ENCODE results near the gene ZNF692. TPM values are rescaled to one million over a fixed set of nuclear protein-coding genes. Genes with fewer than 3 reads are reported as not detected.

Gene ZNF692, protein sequence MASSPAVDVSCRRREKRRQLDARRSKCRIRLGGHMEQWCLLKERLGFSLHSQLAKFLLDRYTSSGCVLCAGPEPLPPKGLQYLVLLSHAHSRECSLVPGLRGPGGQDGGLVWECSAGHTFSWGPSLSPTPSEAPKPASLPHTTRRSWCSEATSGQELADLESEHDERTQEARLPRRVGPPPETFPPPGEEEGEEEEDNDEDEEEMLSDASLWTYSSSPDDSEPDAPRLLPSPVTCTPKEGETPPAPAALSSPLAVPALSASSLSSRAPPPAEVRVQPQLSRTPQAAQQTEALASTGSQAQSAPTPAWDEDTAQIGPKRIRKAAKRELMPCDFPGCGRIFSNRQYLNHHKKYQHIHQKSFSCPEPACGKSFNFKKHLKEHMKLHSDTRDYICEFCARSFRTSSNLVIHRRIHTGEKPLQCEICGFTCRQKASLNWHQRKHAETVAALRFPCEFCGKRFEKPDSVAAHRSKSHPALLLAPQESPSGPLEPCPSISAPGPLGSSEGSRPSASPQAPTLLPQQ
- total RNA-seq (2022; extraction: Qiagen RNA extraction) = 14.4 to 22.2 TPM (median 20.7 TPM) in 5 replicates

DNA sequence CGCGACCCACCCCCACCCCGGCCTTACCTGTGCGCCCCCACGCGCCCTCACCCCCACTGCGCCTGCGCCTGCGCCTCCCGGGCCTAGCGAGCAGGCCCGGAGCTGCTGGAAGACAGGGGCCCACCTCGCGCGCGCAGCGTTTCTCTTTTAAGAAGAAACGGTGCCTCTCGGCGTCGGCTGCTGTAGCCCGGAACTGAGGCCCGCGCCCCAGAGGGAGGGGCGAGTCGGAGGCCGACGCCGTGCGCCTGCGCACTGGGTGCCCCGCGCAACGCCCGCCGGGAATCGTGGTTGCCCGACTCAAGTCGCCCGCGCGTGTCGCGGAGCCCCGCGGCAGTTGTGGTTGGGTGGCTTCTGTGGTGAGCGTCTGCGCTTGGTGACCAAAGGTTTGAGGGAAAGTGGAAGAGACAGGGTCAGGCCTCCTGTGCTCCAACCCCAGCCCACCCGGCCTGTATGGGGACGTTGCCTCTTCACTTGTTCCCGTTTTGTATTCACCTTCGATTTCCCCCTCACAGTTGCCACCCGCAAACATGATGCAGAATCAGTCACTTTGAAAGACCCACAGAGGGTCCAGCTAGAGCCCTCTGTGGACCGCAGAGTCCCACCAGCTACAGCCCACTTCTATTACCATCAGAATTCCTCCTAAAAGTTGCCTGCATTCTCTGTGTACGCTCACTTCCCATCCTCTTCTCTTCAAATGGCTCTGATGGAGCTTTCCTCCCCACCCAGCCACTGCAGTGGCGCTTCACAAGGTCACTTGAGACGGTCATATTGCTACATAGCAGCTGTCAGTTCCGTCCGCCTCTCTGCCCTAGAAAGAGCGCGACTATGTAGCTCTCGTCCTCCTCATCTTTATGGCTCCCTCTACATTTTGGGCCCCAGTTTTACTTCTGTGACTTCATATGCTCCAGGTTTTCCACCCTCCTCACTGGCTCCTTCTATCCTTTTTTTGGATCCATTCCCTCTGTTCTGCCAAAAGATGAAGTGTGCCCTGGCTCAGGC is at the start of gene ZNF692:
TSS of gene ZNF692 (minus strand) at position 195 of the 999 bp plus-strand sequence. CDS start 776 bp downstream, outside the sequence.

GRCh38 chr1:248906009-248906752 is 47.3 kb upstream of the ZNF692 start, which contains the start of gene PGBD2:
Gene PGBD2 (plus strand): TSS chr1:248906235. CDS start chr1:248913863, 7,628 bp downstream.

GRCh38 chr1:248837781-248838356 is 21.0 kb downstream of the ZNF692 start, which contains the start of gene ZNF672:
Gene ZNF672 (plus strand): TSS chr1:248838224. CDS start chr1:248847275, 9,051 bp downstream.

GRCh38 chr1:248825909-248826760 is 32.8 kb downstream of the ZNF692 start, which contains the start of gene SH3BP5L:
Gene SH3BP5L (minus strand): TSS chr1:248825915. CDS start chr1:248824935, 980 bp downstream.

Other genes with a start within 250 kb of the ZNF692 start
- gene OR2T11, start 224.0 kb downstream of the ZNF692 start, total RNA-seq (2022; extraction: Qiagen RNA extraction) = not detected in 5 replicates
- gene OR2T35, start 213.8 kb downstream of the ZNF692 start, total RNA-seq (2022; extraction: Qiagen RNA extraction) = not detected in 5 replicates
- gene OR2T27, start 203.6 kb downstream of the ZNF692 start, total RNA-seq (2022; extraction: Qiagen RNA extraction) = not detected in 5 replicates
- not detected in 5 replicates for gene OR14I1, start 156.3 kb downstream of the ZNF692 start, total RNA-seq (2022; extraction: Qiagen RNA extraction)
- 0.10 to 0.20 TPM (median 0.16 TPM) in 4 of 5 replicates, not detected in the other for gene LYPD8, start 103.3 kb downstream of the ZNF692 start, total RNA-seq (2022; extraction: Qiagen RNA extraction)
- 21.6 to 26.7 TPM (median 22.8 TPM) in 5 replicates for gene SH3BP5L, start 33.2 kb downstream of the ZNF692 start, total RNA-seq (2022; extraction: Qiagen RNA extraction)
- 16.0 to 20.9 TPM (median 18.9 TPM) in 5 replicates for gene ZNF672, start 20.9 kb downstream of the ZNF692 start, total RNA-seq (2022; extraction: Qiagen RNA extraction)
- gene PGBD2, start 47.1 kb upstream of the ZNF692 start, total RNA-seq (2022; extraction: Qiagen RNA extraction) = 2.6 to 4.2 TPM (median 3.4 TPM) in 5 replicates